Large intestine (tissue), 3 donors: ENCODE measurements around the gene SRPX2. TPM values are rescaled to one million over a fixed set of nuclear protein-coding genes. Genes with fewer than 3 reads are reported as not detected.

Source experiments
- DNase-seq, 2 donors: peaks; one replicate each; pipeline versions ENCODE4 v3.0.0 to v3.0.0-alpha.2; 2013
- H3K27ac ChIP-seq: one replicate; pipeline ENCODE4 v1.5.1; 2013; ENCODE audit warnings: low read length
- H3K27me3 ChIP-seq: 2 replicates; pipeline ENCODE4 v1.6.1; 2013; ENCODE audit warnings: low read length; ENCODE audit not compliant: control insufficient read depth, insufficient read depth
- H3K36me3 ChIP-seq: 2 replicates; pipeline ENCODE4 v1.6.1; 2013; ENCODE audit warnings: low read length; ENCODE audit not compliant: control insufficient read depth, insufficient read depth
- H3K4me1 ChIP-seq: one replicate; pipeline ENCODE4 v1.6.1; 2013; ENCODE audit warnings: low read length; ENCODE audit not compliant: control insufficient read depth, insufficient read depth
- H3K4me3 ChIP-seq: one replicate; pipeline ENCODE4 v1.5.1; 2013; ENCODE audit warnings: low read length
- H3K9me3 ChIP-seq: one replicate; pipeline ENCODE4 v1.6.1; 2013; ENCODE audit warnings: mild to moderate bottlenecking, low read depth, low read length, moderate library complexity; ENCODE audit not compliant: control insufficient read depth
- WGBS: methylation state at CpG from one replicate; pipeline ENCODE4 v1.1.5; 2013; ENCODE audit warnings: low lambda C conversion rate; ENCODE audit not compliant: insufficient coverage; 5-methylcytosine and 5-hydroxymethylcytosine counted together
- polyA plus RNA-seq: library from polyadenylated mRNA; unstranded; fragments of 120-200 nt; gene quantifications from one replicate; pipeline ENCODE4 v1.2.1, GENCODE V29; 2013

Gene SRPX2
- polyA plus RNA-seq, 1 donor, result 6.1 TPM

DNA sequence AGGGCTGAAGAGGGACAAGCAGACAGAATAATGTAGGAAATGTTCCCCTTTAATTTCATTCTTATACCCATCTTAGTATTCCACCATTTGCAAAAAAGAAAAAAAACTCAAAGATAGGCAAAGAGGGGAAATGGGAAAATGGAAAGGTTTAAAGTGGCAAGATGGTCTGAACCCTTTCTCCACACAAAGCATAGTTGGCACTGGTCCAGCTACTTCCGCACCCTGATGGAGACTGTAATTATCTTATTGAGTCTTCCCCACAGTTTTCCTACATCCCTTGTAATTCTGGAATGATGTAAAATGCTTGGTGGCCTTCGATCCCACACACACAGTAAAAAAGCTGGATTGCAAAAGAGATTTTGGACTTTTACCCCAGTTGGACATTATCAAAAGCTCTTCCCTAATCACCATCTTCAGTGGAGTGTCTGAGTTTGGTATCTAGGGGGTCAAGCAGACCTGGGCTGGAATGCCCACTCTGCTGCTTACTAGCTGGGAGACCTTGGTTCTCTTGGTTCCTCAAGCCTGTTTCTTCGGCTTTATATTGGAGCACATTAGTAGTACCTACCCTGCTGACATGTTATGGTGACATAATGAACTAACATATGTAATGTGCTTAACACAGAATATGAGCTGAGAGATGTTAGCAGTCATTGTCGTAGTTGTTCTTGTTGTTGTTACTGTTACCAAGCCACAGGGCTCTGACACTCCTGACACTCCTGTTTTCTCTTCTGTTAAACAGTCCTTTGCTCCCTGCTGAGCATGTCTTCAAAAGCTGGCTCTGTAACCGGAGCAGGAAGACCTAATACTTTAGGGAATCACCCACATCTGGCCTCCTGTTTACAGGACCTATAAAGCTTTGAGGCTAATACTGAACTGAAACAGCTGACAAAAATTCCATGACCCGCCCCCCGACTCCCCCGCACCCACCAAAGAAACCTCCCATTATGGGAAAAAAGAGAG, 4.7 kb downstream of the SRPX2 start:
- WGBS, result no CpG with 5 or more reads among the region's 8 CpGs
- Histone ChIP-seq H3K9me3 (no peaks in the 10 kb centered on the region), H3K4me3 (no peak overlapping the region), H3K27ac (peak overlapping the region; percentile 87), H3K36me3 (no peaks in the 10 kb centered on the region), H3K27me3 (no peaks in the 10 kb centered on the region), H3K4me1 (peaks cover 38% of the 10 kb centered on the region)
- DNase-seq, result peak in 1 of 2 donors; percentile 79

DNA sequence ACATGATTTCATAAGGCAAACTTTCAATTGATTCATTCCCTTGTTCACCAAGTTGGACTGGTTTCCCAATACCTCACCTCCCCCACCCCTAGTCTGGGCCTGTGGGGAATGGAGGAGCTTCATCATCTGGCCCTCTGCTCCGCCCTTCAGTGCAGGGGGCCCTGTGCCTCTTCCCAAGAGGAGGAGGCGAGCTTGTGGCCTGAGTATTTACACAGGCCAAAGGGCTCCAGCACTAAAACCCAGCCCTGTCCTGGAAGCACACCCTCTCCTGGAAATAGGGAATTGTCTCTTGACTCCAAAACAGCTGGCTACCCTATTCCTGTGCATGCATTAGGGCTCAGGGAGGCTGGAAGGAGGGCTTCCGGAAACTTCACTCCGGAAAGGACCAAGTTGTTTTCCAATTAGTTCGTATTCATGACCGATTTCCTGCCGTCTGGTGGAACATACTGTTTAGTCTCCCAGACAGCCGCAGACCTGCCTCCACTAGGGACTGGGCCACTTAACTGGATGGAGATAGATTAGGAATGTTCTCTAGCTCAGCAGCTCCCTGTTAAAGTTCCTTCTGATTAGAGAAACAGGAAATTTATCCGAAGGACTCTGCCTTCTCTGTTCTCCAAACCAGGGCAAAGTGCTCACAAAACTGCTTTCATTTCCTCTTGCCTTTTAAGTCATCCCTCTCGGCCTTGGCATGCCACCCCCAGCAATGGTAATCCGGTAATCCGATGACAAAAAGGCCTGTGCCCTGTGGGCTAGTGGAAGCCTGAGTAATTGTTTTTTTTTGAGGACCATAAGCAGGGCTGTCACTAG, 5.8 kb downstream of the SRPX2 start:
- peak overlapping the region; percentile 87 for H3K27ac ChIP-seq
- H3K9me3 ChIP-seq, result no peaks in the 10 kb centered on the region
- H3K4me3 ChIP-seq, result no peak overlapping the region
- WGBS, result no CpG with 5 or more reads among the region's 12 CpGs
- DNase-seq, result peak; percentile 82 to 89
- no peaks in the 10 kb centered on the region for H3K27me3 ChIP-seq
- peaks cover 37% of the 10 kb centered on the region for H3K4me1 ChIP-seq
- no peaks in the 10 kb centered on the region for H3K36me3 ChIP-seq

DNA sequence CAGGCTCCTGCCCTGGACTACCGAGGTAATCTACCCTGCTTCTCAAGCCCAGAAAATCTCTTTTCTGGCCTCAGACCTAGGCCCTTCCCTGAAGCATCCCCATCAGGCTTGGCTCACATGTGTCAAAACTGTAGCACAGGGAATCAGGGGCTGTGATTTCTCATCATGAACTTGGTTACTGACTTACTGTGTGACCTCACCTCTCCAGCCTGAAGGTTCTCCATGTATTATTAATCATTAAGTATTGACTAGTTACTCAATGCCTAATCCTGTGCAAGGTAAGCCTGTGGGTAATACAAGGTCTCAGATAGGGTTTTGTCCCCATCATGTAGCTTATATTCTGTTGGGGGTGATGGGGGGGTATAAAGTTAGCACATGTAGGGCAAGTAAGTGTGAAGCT, 6.8 kb downstream of the SRPX2 start:
- H3K4me1 ChIP-seq, result peaks cover 37% of the 10 kb centered on the region
- H3K9me3 ChIP-seq, result no peaks in the 10 kb centered on the region
- no CpG with 5 or more reads among the region's 1 CpG for WGBS
- H3K36me3 ChIP-seq, result no peaks in the 10 kb centered on the region
- H3K4me3 ChIP-seq, result no peak overlapping the region
- H3K27ac ChIP-seq, result peak overlapping the region; percentile 87
- DNase-seq, result peak in 1 of 2 donors; percentile 54
- H3K27me3 ChIP-seq, result no peaks in the 10 kb centered on the region

DNA sequence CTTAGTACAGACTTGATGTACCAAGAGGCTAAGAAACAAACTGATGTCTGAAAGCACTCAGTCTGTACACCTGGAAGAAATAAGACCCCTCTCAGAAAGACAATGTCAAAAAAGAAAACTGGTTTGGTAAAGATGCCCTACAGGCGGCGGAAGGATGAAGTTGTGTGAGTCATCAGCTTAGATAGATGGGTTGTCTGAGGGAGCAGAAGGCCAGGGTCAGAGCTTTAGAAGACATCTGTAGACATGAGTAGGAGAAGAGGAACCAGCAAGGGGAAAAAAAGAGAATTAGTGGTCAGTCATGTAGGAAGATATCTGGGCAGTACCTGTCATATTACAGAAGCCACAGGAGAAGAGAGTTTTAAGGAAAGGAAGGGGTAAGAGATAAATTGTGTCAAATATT, 8.3 kb downstream of the SRPX2 start:
- WGBS, result no CpG with 5 or more reads among the region's 2 CpGs
- no peak for DNase-seq
- H3K9me3 ChIP-seq, result no peaks in the 10 kb centered on the region
- no peaks in the 10 kb centered on the region for H3K27me3 ChIP-seq
- H3K27ac ChIP-seq, result no peak overlapping the region
- H3K4me1 ChIP-seq, result peaks cover 31% of the 10 kb centered on the region
- H3K36me3 ChIP-seq, result no peaks in the 10 kb centered on the region
- no peak overlapping the region for H3K4me3 ChIP-seq

DNA sequence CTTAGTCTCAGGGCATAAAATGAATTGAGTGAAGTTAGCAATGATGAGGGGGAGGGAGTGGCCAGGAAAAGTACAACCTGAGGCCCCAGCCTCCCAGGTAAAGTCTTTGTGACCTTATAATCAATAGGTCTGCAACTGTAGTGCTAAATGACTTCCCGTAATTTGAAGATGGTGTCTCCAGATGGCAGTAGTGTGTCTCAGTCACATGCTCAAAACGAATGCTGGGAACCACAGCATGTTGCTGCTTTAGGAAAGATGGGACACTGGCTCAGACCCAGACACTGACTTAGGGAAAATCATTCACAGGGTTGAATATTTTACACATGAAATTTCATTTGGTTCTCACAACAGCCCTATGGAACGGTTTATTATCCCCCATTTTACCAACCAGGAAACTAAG, 10.3 kb downstream of the SRPX2 start:
- Histone ChIP-seq H3K27me3 (no peaks in the 10 kb centered on the region), H3K36me3 (no peaks in the 10 kb centered on the region), H3K9me3 (no peaks in the 10 kb centered on the region), H3K27ac (peak overlapping the region; percentile 61), H3K4me1 (peaks cover 16% of the 10 kb centered on the region), H3K4me3 (no peak overlapping the region)
- DNase-seq, result peak in 1 of 2 donors; percentile 58
- WGBS, result no CpG with 5 or more reads among the region's 3 CpGs

DNA sequence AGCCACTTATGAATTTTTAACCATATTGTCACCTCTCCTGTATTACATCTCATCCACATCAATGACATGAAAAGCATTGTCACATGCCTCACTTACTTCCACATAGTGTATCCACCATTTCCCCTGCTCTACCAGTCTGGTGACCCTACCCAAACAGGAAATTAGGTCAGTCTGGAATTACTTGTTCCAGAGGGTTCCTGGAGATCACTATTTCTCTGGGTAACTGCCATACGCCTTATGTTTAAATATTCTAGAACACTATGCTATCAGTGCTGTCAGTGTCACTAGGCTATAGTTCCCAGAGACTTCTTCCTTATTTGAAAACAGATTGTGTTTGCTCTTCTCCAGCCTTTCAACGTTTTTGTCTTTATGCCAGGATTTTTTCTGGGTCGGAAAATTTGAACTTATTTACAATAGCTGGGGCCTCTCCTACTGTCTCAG, 15.0 kb downstream of the SRPX2 start:
- DNase-seq, result peak in 1 of 2 donors; percentile 34
- Histone ChIP-seq H3K36me3 (peaks cover 3% of the 10 kb centered on the region), H3K27me3 (no peaks in the 10 kb centered on the region), H3K4me3 (no peak overlapping the region), H3K4me1 (peaks cover 24% of the 10 kb centered on the region), H3K9me3 (no peaks in the 10 kb centered on the region), H3K27ac (peak overlapping the region; percentile 85)
- no CpG with 5 or more reads among the region's 3 CpGs for WGBS

DNA sequence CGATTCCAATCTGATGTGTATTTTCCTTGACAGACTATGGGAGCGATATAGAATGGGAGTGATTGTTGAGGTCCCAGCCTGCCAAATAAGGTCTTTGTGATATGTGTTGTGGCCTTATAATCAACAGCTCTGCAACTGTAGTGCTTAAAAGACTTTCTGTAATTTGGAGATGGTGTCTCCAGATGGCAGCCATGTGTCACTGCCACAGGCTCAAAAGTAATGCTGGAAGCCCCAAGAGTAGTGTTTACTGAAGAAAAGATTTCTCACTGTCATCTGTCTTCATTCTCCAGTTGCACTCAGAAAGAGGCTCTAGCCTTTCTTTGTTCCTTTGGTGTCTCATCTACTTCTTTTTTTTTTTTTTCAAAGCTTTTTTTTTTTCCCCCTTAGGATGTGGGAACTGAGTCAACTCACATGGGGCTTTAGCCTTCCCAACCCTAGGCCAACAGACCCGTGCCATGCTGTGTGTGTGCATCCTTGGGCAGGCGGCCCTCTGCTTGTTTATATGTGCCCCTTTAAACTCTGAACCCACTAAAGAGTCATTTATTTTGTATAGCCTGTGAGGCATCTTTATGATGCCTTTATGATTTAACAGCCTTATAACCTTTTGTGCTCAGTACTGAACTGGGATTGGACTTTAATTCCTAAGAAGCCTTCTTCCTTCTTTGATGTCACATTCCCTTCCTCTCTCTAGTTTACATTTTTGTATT, 15.6 kb downstream of the SRPX2 start:
- no CpG with 5 or more reads among the region's 4 CpGs for WGBS
- no peaks in the 10 kb centered on the region for H3K27me3 ChIP-seq
- peak overlapping the region; percentile 85 for H3K27ac ChIP-seq
- peaks cover 24% of the 10 kb centered on the region for H3K4me1 ChIP-seq
- no peak overlapping the region for H3K4me3 ChIP-seq
- H3K9me3 ChIP-seq, result no peaks in the 10 kb centered on the region
- DNase-seq, result peak in 1 of 2 donors; percentile 72
- peaks cover 3% of the 10 kb centered on the region for H3K36me3 ChIP-seq

DNA sequence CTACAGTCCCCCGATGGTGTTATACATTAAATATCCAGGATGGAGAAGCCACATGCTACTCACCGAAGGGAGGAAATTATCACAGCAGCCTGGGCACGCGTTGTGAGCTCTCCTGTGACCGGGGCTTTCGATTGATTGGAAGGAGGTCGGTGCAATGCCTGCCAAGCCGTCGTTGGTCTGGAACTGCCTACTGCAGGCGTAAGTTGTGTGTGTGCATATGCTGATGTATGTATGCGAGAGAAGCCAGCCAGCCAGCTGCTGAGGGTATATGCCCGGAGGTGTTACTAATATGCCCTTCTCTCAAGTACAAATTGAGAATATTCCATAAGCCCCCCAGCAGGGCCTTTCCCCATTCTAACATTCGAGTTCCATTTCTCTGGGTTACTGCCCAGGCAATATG, 18.2 kb downstream of the SRPX2 start:
- Histone ChIP-seq H3K4me1 (peaks cover 24% of the 10 kb centered on the region), H3K36me3 (peaks cover 5% of the 10 kb centered on the region), H3K27me3 (no peaks in the 10 kb centered on the region), H3K9me3 (no peaks in the 10 kb centered on the region), H3K27ac (no peak overlapping the region), H3K4me3 (no peak overlapping the region)
- DNase-seq, result no peak
- WGBS, result no CpG with 5 or more reads among the region's 13 CpGs

DNA sequence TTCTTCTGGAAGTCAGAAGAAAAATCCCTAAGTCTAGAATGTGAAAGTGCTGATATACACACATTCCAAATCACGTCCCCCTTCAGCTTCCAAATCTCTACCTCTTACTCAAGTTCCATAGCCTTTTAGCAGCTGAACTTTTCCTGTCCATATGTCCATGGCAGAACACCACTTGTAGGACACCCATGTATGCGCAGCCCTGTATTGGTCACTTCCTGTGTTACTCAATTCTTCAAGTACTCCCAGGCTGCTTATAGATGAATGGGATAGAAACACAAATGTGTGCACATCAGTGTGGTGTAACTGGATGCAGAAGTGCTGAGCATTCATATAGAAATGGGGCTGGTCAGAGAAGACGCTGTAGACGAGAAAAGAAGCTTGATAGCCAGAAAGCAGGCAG, 18.8 kb downstream of the SRPX2 start:
- DNase-seq, result peak in 1 of 2 donors; percentile 29
- Histone ChIP-seq H3K4me1 (peaks cover 24% of the 10 kb centered on the region), H3K4me3 (no peak overlapping the region), H3K36me3 (peaks cover 5% of the 10 kb centered on the region), H3K27me3 (no peaks in the 10 kb centered on the region), H3K9me3 (no peaks in the 10 kb centered on the region), H3K27ac (no peak overlapping the region)
- no CpG with 5 or more reads among the region's 4 CpGs for WGBS

DNA sequence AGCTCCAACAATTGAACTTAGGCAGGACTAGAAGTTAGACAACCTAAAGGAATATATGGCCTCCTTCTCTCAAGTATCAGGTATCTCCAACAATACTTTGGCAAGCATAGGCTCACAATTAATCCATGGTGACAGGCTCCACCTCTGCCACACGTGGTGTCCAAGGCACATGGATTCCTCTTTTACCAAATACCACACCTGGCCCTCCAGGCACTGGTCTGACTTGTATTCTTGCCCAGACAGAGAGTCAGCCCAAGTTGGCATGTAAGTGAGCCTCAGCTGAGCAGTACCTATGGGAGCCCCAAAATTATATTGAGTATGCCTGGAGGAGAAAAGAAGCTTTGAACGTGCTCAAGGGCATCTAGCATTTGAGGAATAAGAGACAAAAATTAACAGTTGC, 19.6 kb downstream of the SRPX2 start:
- Histone ChIP-seq H3K36me3 (peaks cover 5% of the 10 kb centered on the region), H3K9me3 (no peaks in the 10 kb centered on the region), H3K4me3 (no peak overlapping the region), H3K27me3 (no peaks in the 10 kb centered on the region), H3K4me1 (peaks cover 24% of the 10 kb centered on the region), H3K27ac (peak overlapping the region; percentile 35)
- no CpG with 5 or more reads among the region's 2 CpGs for WGBS
- no peak for DNase-seq
